ENCODE measurements around the gene GAS2L1.

GAS2L1 gene

GRCh38 chr22:29275819-29276565 lies 30.5 kb upstream of the GAS2L1 start:
- DNase-seq: no peak

GRCh38 chr22:29277927-29278326 lies 28.5 kb upstream of the GAS2L1 start:
- no peak for DNase-seq

- no peak for DNase-seq
These were observed 22.3 kb upstream of the GAS2L1 start for GRCh38 chr22:29284196-29284595.

- no peak for DNase-seq
These were observed 17.6 kb upstream of the GAS2L1 start for GRCh38 chr22:29288837-29289236.

- DNase-seq: no peak
These were observed 16.4 kb upstream of the GAS2L1 start for GRCh38 chr22:29290061-29290460.

- peak; percentile 44 for DNase-seq
These were observed 15.2 kb upstream of the GAS2L1 start for GRCh38 chr22:29291215-29291614.

- no peak for DNase-seq
These were observed 14.1 kb upstream of the GAS2L1 start for GRCh38 chr22:29292379-29292778.

GRCh38 chr22:29298641-29299040 lies 7.8 kb upstream of the GAS2L1 start:
- DNase-seq: peak; percentile 40

- peak; percentile 42 for DNase-seq
These were observed 7.1 kb upstream of the GAS2L1 start for GRCh38 chr22:29299136-29299900.

- no peak for DNase-seq
These were observed 6.0 kb upstream of the GAS2L1 start for GRCh38 chr22:29300467-29300806.

GRCh38 chr22:29300807-29301601 lies 5.4 kb upstream of the GAS2L1 start:
- peak; percentile 53 for DNase-seq

GRCh38 chr22:29301716-29302401 lies 4.6 kb upstream of the GAS2L1 start:
- peak; percentile 54 for DNase-seq

- no peak for DNase-seq
These were observed 4.1 kb upstream of the GAS2L1 start for GRCh38 chr22:29302402-29302680.

GRCh38 chr22:29302681-29303465 lies 3.6 kb upstream of the GAS2L1 start:
- peak; percentile 76 for DNase-seq

- no peak for DNase-seq
These were observed 645 bp upstream of the GAS2L1 start for GRCh38 chr22:29305836-29306174.

- peak; percentile 92 for DNase-seq
These were observed 565 bp downstream of the GAS2L1 start for GRCh38 chr22:29306835-29307595.

- DNase-seq: peak; percentile 46
These were observed 1.2 kb downstream of the GAS2L1 start for GRCh38 chr22:29307596-29308147.

GRCh38 chr22:29308148-29308790 lies 1.8 kb downstream of the GAS2L1 start:
- peak; percentile 38 for DNase-seq

GRCh38 chr22:29308791-29309262 lies 2.4 kb downstream of the GAS2L1 start:
- DNase-seq: peak; percentile 53

- peak; percentile 51 for DNase-seq
These were observed 3.0 kb downstream of the GAS2L1 start for GRCh38 chr22:29309332-29310064.
